Keratinocyte (primary cell): ENCODE data around the gene ST6GALNAC5. TPM values are rescaled to one million over a fixed set of nuclear protein-coding genes. Genes with fewer than 3 reads are reported as not detected.
A peak's percentile ranks its signal among the peaks of the same experiment; 100 is the strongest.

Experiments used
- DNase-seq: peaks from one replicate; pipeline ENCODE4 v3.0.0-alpha.2; 2011; ENCODE audit warnings: low read depth, missing footprints, low spot score
- FAIRE-seq: peaks from 2 replicates; lab custom pipeline; 2011; peaks lifted over from hg19 to GRCh38; lab: Jason Lieb, UNC
- H2AFZ ChIP-seq: 2 replicates; pipeline ENCODE4 v1.6.0; 2012; ENCODE audit warnings: low read length, control low read depth, inconsistent platforms; ENCODE audit not compliant: control insufficient read depth
- H3K27ac ChIP-seq: 2 replicates; pipeline ENCODE4 v1.5.1; 2011; ENCODE audit warnings: low read length; ENCODE audit not compliant: control insufficient read depth, insufficient read depth
- H3K27me3 ChIP-seq: 3 replicates; pipeline ENCODE4 v1.6.0; 2011; ENCODE audit warnings: low read length; ENCODE audit not compliant: control insufficient read depth, insufficient read depth; ENCODE audit errors: extremely low read depth
- H3K36me3 ChIP-seq, 2 experiments: 2 replicates in 1 of 2; 3 replicates in 1 of 2; pipeline ENCODE4 v1.5.1; 2011; ENCODE audit warnings: low read length in 2 of 2, mild to moderate bottlenecking in 1 of 2; ENCODE audit not compliant: control insufficient read depth in 2 of 2, insufficient read depth in 2 of 2; ENCODE audit errors: extremely low read depth in 1 of 2
- H3K4me1 ChIP-seq: 3 replicates; pipeline ENCODE4 v1.5.1; 2011; ENCODE audit warnings: low read length; ENCODE audit not compliant: control insufficient read depth, insufficient read depth; ENCODE audit errors: extremely low read depth
- H3K4me2 ChIP-seq: 3 replicates; pipeline ENCODE4 v1.6.0; 2011; ENCODE audit warnings: low read depth, low read length; ENCODE audit not compliant: control insufficient read depth, insufficient read depth; ENCODE audit errors: extremely low read depth
- H3K4me3 ChIP-seq, 3 experiments: fragments of 200-600 bp in 1 of 3; sonication (generic) in 1 of 3; 2 replicates in 2 of 3; 3 replicates in 1 of 3; pipeline ENCODE4 v1.5.1; 2011 to 2016; ENCODE audit warnings: low read length in 3 of 3, mild to moderate bottlenecking in 3 of 3, control low read depth in 2 of 3, inconsistent platforms in 1 of 3, low read depth in 1 of 3, mixed read lengths in 1 of 3, mixed run types in 1 of 3, moderate library complexity in 1 of 3; ENCODE audit not compliant: control insufficient read depth in 2 of 3, insufficient read depth in 2 of 3; ENCODE audit errors: extremely low read depth in 1 of 3
- H3K79me2 ChIP-seq: 2 replicates; pipeline ENCODE4 v1.6.0; 2012; ENCODE audit warnings: low read length; ENCODE audit not compliant: control insufficient read depth, insufficient read depth
- H3K9ac ChIP-seq: 3 replicates; pipeline ENCODE4 v1.6.0; 2011; ENCODE audit warnings: low read length; ENCODE audit not compliant: control insufficient read depth, insufficient read depth; ENCODE audit errors: extremely low read depth
- H3K9me1 ChIP-seq: 3 replicates; pipeline ENCODE4 v1.6.0; 2011; ENCODE audit warnings: low read length; ENCODE audit not compliant: control insufficient read depth, insufficient read depth; ENCODE audit errors: extremely low read depth
- H3K9me3 ChIP-seq: 2 replicates; pipeline ENCODE4 v1.5.1; 2012; ENCODE audit warnings: low read depth, low read length; ENCODE audit not compliant: control insufficient read depth
- H4K20me1 ChIP-seq: 3 replicates; pipeline ENCODE4 v1.6.0; 2011; ENCODE audit warnings: low read length; ENCODE audit not compliant: control insufficient read depth, insufficient read depth; ENCODE audit errors: extremely low read depth
- CTCF ChIP-seq, 3 experiments: IDR thresholded peaks in 1 of 3; conservative IDR thresholded peaks in 1 of 3; optimal IDR thresholded peaks in 1 of 3; 2 replicates in 2 of 3; 3 replicates in 1 of 3; pipeline versions ENCODE3 to v1.5.1; 2011; ENCODE audit warnings: low read length in 3 of 3, mild to moderate bottlenecking in 3 of 3, moderate library complexity in 2 of 3, control low read depth in 1 of 3, inconsistent platforms in 1 of 3; ENCODE audit not compliant: insufficient read depth in 2 of 3; ENCODE audit errors: extremely low read depth in 1 of 3
- EZH2 ChIP-seq: IDR thresholded peaks from one replicate; pipeline ENCODE4 v1.6.1; 2012; ENCODE audit warnings: inconsistent platforms, mild to moderate bottlenecking, low read length, moderate library complexity
- dilution Hi-C: fragments of 300-500 bp; cut with MboI; formaldehyde crosslinking; loops from one replicate; pipeline ENCODE4 v1.7.0; 2020; ENCODE audit warnings: low sequenced_read_pairs; ENCODE audit not compliant: extremely low pct_ligation_motif_present
- polyA plus RNA-seq, 5 experiments: library from polyadenylated mRNA; depleted of rRNA in 3 of 5; stranded (reverse) in 3 of 5; stranded (forward) in 1 of 5; unstranded in 1 of 5; fragments of >200 nt; gene quantifications; 1 replicate in 1 of 5; 2 replicates in 3 of 5; 3 replicates in 1 of 5; pipeline versions ENCODE4 v1.2.1 to v1.2.3, GENCODE V29; 2011 to 2012; ENCODE audit warnings: missing spikeins in 2 of 5, low read depth in 1 of 5, low replicate concordance in 1 of 5

ST6GALNAC5 gene
- polyA plus RNA-seq, 1 donor (not counting 4 experiments of a cell fraction or from before 2014, with no cell fraction given) = 12.8 TPM

- TF ChIP-seq EZH2 (no peak), CTCF (optimal IDR thresholded peaks at IDR 0.05 in 1 of 3, IDR thresholded peaks at IDR 0.05 in 1 of 3, conservative IDR thresholded peaks at IDR 0.05 in 1 of 3; ENCODE audit: extremely low read depth in 1 of 3, insufficient read depth in 2 of 3, low read length in 3 of 3) (no peak)
- Histone ChIP-seq H3K27me3 (no peaks in the 10 kb centered on the region), H3K9me1 (no peaks in the 10 kb centered on the region), H3K9ac (no peak overlapping the region), H3K79me2 (no peaks in the 10 kb centered on the region), H3K4me1 (peaks cover 16% of the 10 kb centered on the region), H2AFZ (no peak overlapping the region), H3K4me2 (no peak overlapping the region), H4K20me1 (no peaks in the 10 kb centered on the region), H3K36me3 (no peaks in the 10 kb centered on the region), H3K27ac (no peak overlapping the region), H3K9me3 (no peaks in the 10 kb centered on the region), H3K4me3 (no peak overlapping the region)
- dilution Hi-C loops = no loop called here
- FAIRE-seq (no peak), DNase-seq (no peak)
Observed at GRCh38 chr1:76833856-76834255, 33.4 kb upstream of the ST6GALNAC5 start.

- peak; percentile 77 for FAIRE-seq
- no peaks in the 10 kb centered on the region for H3K36me3 ChIP-seq
- TF ChIP-seq EZH2 (no peak), CTCF (optimal IDR thresholded peaks at IDR 0.05 in 1 of 3, IDR thresholded peaks at IDR 0.05 in 1 of 3, conservative IDR thresholded peaks at IDR 0.05 in 1 of 3; ENCODE audit: extremely low read depth in 1 of 3, insufficient read depth in 2 of 3, low read length in 3 of 3) (no peak)
- H3K4me3 ChIP-seq = no peak overlapping the region
- no peaks in the 10 kb centered on the region for H3K27me3 ChIP-seq
- no peaks in the 10 kb centered on the region for H3K9me3 ChIP-seq
- H3K9ac ChIP-seq = no peak overlapping the region
- no peaks in the 10 kb centered on the region for H3K9me1 ChIP-seq
- no peaks in the 10 kb centered on the region for H3K79me2 ChIP-seq
- dilution Hi-C loops = no loop called here
- H3K27ac ChIP-seq = no peak overlapping the region
- H2AFZ ChIP-seq = no peak overlapping the region
- peaks cover 16% of the 10 kb centered on the region for H3K4me1 ChIP-seq
- H4K20me1 ChIP-seq = no peaks in the 10 kb centered on the region
- no peak overlapping the region for H3K4me2 ChIP-seq
- no peak for DNase-seq
Observed at GRCh38 chr1:76835203-76835602, 32.1 kb upstream of the ST6GALNAC5 start.
